C4-2B (cell line): ENCODE results near the gene PRDM13.

Experiments
- H3K27ac ChIP-seq: fragments of 450-650 bp; 2 replicates; pipeline ENCODE4 v1.5.1; 2017
- ZFX ChIP-seq: fragments of 450-650 bp; IDR thresholded peaks from 2 replicates; pipeline ENCODE4 v1.6.1; 2017
- TF ChIP-seq, protein P1 (sequence below): fragments of 450-650 bp; conservative IDR thresholded peaks from 2 replicates; pipeline ENCODE4 v1.5.1; 2017; ENCODE audit warnings: mild to moderate bottlenecking

Gene PRDM13

GRCh38 chr6:99575544-99576227, 30.9 kb upstream of the PRDM13 start:
- no peak for TF ChIP-seq ZFX
- H3K27ac ChIP-seq = no peak overlapping the region

- TF ChIP-seq ZFX = no peak
- TF ChIP-seq, protein P1, sequence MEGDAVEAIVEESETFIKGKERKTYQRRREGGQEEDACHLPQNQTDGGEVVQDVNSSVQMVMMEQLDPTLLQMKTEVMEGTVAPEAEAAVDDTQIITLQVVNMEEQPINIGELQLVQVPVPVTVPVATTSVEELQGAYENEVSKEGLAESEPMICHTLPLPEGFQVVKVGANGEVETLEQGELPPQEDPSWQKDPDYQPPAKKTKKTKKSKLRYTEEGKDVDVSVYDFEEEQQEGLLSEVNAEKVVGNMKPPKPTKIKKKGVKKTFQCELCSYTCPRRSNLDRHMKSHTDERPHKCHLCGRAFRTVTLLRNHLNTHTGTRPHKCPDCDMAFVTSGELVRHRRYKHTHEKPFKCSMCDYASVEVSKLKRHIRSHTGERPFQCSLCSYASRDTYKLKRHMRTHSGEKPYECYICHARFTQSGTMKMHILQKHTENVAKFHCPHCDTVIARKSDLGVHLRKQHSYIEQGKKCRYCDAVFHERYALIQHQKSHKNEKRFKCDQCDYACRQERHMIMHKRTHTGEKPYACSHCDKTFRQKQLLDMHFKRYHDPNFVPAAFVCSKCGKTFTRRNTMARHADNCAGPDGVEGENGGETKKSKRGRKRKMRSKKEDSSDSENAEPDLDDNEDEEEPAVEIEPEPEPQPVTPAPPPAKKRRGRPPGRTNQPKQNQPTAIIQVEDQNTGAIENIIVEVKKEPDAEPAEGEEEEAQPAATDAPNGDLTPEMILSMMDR = no peak
- no peak overlapping the region for H3K27ac ChIP-seq
Observed at GRCh38 chr6:99579781-99580180, 26.9 kb upstream of the PRDM13 start.

DNA sequence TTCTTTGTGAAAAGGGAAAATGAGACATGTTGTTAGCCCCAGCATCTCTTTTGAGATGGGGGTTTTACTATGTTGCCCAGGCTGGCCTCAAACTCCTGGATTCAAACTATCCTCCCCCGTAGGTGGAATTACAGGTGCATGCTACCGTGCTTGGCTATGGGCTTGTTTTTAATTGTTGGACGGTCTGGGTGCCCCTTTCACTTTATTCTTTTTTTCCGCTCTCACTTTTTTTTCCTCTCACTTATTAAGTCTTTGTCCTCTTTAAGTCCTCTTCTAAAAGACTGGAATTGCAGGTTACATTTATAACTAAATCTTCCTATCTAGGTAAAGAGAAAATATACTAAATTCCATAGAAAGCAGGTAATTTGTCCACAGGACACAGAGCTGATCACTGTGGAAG, 18.8 kb upstream of the PRDM13 start:
- H3K27ac ChIP-seq = no peak overlapping the region
- TF ChIP-seq, protein P1 = no peak
- TF ChIP-seq ZFX = no peak

DNA sequence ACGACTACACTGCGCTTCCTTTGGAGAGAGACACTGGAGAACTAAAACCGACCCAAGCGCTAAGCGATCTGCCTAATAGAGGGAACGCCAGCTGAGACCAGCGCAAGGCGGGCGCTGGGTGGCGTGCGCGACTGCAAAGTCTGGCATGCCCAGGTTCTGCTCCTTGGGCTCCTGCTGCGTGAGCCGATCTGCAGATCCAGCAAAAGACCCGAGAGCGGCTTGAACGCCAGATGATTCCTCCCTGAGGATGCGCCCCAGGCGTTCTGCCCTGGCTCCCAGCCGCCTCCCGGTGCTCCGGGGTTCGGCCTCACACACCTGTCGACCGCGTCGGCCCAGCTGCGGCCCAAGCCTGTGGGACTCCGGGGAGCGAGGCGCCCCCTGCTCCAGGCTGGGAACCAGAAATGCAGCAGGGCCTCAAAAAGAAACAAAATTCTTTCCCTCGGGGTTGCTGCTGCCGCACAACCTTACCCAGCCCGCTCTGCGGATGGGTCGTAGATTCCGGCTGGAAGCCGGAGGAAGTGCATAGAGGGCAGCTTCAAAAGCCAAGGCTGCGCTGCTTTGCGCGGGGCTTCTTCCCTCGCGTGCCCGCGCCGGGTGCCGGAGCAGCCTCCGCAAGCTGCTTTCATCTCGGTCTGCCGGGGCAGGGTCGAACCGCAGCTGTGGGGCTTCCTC, 17.9 kb upstream of the PRDM13 start:
- no peak for TF ChIP-seq ZFX
- TF ChIP-seq, protein P1 = peak; percentile 82
- H3K27ac ChIP-seq = no peak overlapping the region

DNA sequence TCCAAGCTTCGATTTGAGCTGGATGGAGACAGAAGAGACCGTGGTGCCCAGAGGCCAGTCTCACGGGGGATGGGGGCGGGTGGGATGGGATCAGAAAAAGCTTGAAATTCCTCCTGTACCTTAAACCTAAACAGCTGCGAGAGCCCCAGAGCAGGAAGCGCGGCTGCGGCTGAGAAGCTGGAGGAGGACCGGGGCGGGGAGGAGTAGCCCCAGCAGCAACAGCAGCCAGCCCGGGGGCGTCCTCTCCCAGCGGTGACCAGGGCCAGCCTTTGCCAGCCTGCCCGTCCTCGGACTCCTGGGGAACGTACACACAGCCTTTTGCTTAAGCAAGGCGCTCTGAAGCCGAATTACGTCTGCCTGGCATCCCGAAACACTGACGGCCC, 17.4 kb upstream of the PRDM13 start:
- no peak overlapping the region for H3K27ac ChIP-seq

GRCh38 chr6:99589907-99590493, 16.6 kb upstream of the PRDM13 start:
- TF ChIP-seq ZFX = no peak
- TF ChIP-seq, protein P1 = no peak
- no peak overlapping the region for H3K27ac ChIP-seq

More for the DNA sequence above, 17.4 kb upstream of the PRDM13 start:
- TF ChIP-seq ZFX = no peak

- H3K27ac ChIP-seq = no peak overlapping the region
- TF ChIP-seq ZFX = no peak
- TF ChIP-seq, protein P1 = no peak
Observed at GRCh38 chr6:99590728-99591672, 15.6 kb upstream of the PRDM13 start.
